Measurements from ENCODE around the gene S100A13. TPM values are rescaled to one million over a fixed set of nuclear protein-coding genes. Genes with fewer than 3 reads are reported as not detected.

The S100A13 gene
- total and polyA plus RNA-seq, 9 of the 15 experiments (the other 6 are each of a cell fraction or from before 2014, with no cell fraction given): 41.9 to 129 (median 58.0) TPM

DNA sequence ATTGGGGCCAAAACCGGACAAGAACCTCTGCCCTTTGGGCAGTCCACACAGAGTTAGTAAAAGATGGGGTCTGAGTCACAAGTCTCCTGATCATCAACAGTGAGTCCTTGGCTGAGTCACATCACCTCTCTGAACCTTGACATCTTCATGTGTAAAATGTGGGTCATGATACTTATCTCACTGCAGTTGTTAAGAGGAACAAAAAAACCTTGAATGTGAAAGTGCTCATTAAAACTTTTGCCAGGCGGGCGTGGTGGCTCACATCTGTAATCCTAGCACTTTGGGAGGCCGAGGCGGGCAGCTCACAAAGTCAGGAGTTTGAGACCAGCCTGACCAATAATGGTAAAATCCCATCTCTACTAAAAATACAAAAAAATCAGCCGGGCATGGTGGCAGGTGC, 30.1 kb downstream of the S100A13 start (continued):
- TF ChIP-seq POLR2A (conservative IDR thresholded peaks at IDR 0.05): no peak
- no peak for TF ChIP-seq ZNF75A (CRISPR knock-in tag; IDR thresholded peaks at IDR 0.05)
- TF ChIP-seq, protein P1, sequence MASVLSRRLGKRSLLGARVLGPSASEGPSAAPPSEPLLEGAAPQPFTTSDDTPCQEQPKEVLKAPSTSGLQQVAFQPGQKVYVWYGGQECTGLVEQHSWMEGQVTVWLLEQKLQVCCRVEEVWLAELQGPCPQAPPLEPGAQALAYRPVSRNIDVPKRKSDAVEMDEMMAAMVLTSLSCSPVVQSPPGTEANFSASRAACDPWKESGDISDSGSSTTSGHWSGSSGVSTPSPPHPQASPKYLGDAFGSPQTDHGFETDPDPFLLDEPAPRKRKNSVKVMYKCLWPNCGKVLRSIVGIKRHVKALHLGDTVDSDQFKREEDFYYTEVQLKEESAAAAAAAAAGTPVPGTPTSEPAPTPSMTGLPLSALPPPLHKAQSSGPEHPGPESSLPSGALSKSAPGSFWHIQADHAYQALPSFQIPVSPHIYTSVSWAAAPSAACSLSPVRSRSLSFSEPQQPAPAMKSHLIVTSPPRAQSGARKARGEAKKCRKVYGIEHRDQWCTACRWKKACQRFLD (CRISPR knock-in tag; IDR thresholded peaks at IDR 0.05): 0 out of 2 replicates have a peak, but pooled peaks have one; percentile 42
- TF ChIP-seq, protein P2, sequence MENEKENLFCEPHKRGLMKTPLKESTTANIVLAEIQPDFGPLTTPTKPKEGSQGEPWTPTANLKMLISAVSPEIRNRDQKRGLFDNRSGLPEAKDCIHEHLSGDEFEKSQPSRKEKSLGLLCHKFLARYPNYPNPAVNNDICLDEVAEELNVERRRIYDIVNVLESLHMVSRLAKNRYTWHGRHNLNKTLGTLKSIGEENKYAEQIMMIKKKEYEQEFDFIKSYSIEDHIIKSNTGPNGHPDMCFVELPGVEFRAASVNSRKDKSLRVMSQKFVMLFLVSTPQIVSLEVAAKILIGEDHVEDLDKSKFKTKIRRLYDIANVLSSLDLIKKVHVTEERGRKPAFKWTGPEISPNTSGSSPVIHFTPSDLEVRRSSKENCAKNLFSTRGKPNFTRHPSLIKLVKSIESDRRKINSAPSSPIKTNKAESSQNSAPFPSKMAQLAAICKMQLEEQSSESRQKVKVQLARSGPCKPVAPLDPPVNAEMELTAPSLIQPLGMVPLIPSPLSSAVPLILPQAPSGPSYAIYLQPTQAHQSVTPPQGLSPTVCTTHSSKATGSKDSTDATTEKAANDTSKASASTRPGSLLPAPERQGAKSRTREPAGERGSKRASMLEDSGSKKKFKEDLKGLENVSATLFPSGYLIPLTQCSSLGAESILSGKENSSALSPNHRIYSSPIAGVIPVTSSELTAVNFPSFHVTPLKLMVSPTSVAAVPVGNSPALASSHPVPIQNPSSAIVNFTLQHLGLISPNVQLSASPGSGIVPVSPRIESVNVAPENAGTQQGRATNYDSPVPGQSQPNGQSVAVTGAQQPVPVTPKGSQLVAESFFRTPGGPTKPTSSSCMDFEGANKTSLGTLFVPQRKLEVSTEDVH (IDR thresholded peaks at IDR 0.05; ENCODE audit: low read depth, partially characterized antibody): no peak
- no peak for TF ChIP-seq KLF10 (CRISPR knock-in tag; IDR thresholded peaks at IDR 0.05)
- no peak for TF ChIP-seq PML (IDR thresholded peaks at IDR 0.05; ENCODE audit: low read length)
- no peak for TF ChIP-seq MAFK (IDR thresholded peaks at IDR 0.05; ENCODE audit: low read length)
- no peak for TF ChIP-seq ZC3H8 (IDR thresholded peaks at IDR 0.05)
- no peak for TF ChIP-seq JUNB (CRISPR knock-in tag; conservative IDR thresholded peaks at IDR 0.05)
- TF ChIP-seq TAF1 (IDR thresholded peaks at IDR 0.05; ENCODE audit: control insufficient read depth, extremely low read depth, insufficient read depth, low read length, severe bottlenecking): no peak
- TF ChIP-seq, protein P3, sequence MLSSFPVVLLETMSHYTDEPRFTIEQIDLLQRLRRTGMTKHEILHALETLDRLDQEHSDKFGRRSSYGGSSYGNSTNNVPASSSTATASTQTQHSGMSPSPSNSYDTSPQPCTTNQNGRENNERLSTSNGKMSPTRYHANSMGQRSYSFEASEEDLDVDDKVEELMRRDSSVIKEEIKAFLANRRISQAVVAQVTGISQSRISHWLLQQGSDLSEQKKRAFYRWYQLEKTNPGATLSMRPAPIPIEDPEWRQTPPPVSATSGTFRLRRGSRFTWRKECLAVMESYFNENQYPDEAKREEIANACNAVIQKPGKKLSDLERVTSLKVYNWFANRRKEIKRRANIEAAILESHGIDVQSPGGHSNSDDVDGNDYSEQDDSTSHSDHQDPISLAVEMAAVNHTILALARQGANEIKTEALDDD (IDR thresholded peaks at IDR 0.05): no peak
- no peak for TF ChIP-seq DACH1 (IDR thresholded peaks at IDR 0.05; ENCODE audit: partially characterized antibody)
- no peak for TF ChIP-seq KHSRP (IDR thresholded peaks at IDR 0.05)
- no peak for TF ChIP-seq COPS2 (conservative IDR thresholded peaks at IDR 0.05)
- TF ChIP-seq, protein P4, sequence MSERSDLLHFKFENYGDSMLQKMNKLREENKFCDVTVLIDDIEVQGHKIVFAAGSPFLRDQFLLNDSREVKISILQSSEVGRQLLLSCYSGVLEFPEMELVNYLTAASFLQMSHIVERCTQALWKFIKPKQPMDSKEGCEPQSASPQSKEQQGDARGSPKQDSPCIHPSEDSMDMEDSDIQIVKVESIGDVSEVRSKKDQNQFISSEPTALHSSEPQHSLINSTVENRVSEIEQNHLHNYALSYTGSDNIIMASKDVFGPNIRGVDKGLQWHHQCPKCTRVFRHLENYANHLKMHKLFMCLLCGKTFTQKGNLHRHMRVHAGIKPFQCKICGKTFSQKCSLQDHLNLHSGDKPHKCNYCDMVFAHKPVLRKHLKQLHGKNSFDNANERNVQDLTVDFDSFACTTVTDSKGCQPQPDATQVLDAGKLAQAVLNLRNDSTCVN (CRISPR knock-in tag; IDR thresholded peaks at IDR 0.05): no peak
- TF ChIP-seq ATF7 (IDR thresholded peaks at IDR 0.05): no peak
- TF ChIP-seq, protein P5, sequence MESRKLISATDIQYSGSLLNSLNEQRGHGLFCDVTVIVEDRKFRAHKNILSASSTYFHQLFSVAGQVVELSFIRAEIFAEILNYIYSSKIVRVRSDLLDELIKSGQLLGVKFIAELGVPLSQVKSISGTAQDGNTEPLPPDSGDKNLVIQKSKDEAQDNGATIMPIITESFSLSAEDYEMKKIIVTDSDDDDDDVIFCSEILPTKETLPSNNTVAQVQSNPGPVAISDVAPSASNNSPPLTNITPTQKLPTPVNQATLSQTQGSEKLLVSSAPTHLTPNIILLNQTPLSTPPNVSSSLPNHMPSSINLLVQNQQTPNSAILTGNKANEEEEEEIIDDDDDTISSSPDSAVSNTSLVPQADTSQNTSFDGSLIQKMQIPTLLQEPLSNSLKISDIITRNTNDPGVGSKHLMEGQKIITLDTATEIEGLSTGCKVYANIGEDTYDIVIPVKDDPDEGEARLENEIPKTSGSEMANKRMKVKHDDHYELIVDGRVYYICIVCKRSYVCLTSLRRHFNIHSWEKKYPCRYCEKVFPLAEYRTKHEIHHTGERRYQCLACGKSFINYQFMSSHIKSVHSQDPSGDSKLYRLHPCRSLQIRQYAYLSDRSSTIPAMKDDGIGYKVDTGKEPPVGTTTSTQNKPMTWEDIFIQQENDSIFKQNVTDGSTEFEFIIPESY (CRISPR knock-in tag; IDR thresholded peaks at IDR 0.05): no peak
- TF ChIP-seq KLF13 (tag; IDR thresholded peaks at IDR 0.05; ENCODE audit: borderline replicate concordance, low read depth): no peak
- TF ChIP-seq FOSL1 (tag; conservative IDR thresholded peaks at IDR 0.05): peak; percentile 97
- TF ChIP-seq SOX6 (IDR thresholded peaks at IDR 0.05): peak; percentile 38; the same call in 1 of the 2 replicates
- no peak for TF ChIP-seq KLF1 (tag; IDR thresholded peaks at IDR 0.05)
- peak; percentile 60 for TF ChIP-seq ARID1B (IDR thresholded peaks at IDR 0.05)
- TF ChIP-seq ZSCAN32 (CRISPR knock-in tag; IDR thresholded peaks at IDR 0.05): no peak

All from K562 (cell line).